HEK293 (cell line): ENCODE measurements around the gene GZF1.

ENCODE experiments used
- CTCF ChIP-seq: fragments of 450-650 bp; formaldehyde crosslinking; IDR thresholded peaks from 2 replicates; pipeline ENCODE4 v1.5.1; 2016; ENCODE audit warnings: missing biosample characterization, missing genetic modification characterization
- FEZF1 ChIP-seq: fragments of 450-650 bp; formaldehyde crosslinking; IDR thresholded peaks from 2 replicates; pipeline ENCODE4 v1.5.1; 2016; ENCODE audit warnings: missing biosample characterization, missing genetic modification characterization
- KLF8 ChIP-seq: fragments of 450-650 bp; formaldehyde crosslinking; IDR thresholded peaks from 2 replicates; pipeline ENCODE4 v1.5.1; 2016; ENCODE audit warnings: missing biosample characterization, missing genetic modification characterization
- MEIS1 ChIP-seq: sonication (generic); formaldehyde crosslinking; IDR thresholded peaks from 2 replicates; pipeline ENCODE4 v1.8.1; 2022; ENCODE audit warnings: missing genetic modification reagents, mild to moderate bottlenecking, borderline replicate concordance
- OSR2 ChIP-seq: fragments of 450-650 bp; formaldehyde crosslinking; IDR thresholded peaks from 2 replicates; pipeline ENCODE4 v1.5.1; 2016; ENCODE audit warnings: missing biosample characterization, missing genetic modification characterization
- PRDM1 ChIP-seq: fragments of 450-650 bp; formaldehyde crosslinking; IDR thresholded peaks from 2 replicates; pipeline ENCODE4; 2016; ENCODE audit warnings: missing biosample characterization, missing genetic modification characterization
- PRDM10 ChIP-seq: fragments of 450-650 bp; formaldehyde crosslinking; IDR thresholded peaks from 2 replicates; pipeline ENCODE4 v1.5.1; 2016; ENCODE audit warnings: missing biosample characterization, missing genetic modification characterization
- PRDM6 ChIP-seq: fragments of 450-650 bp; formaldehyde crosslinking; IDR thresholded peaks from 2 replicates; pipeline ENCODE4 v1.5.1; 2017; ENCODE audit warnings: missing biosample characterization, missing genetic modification characterization
- REPIN1 ChIP-seq: fragments of 450-650 bp; formaldehyde crosslinking; IDR thresholded peaks from 2 replicates; pipeline ENCODE4 v1.5.1; 2017; ENCODE audit warnings: missing biosample characterization, missing genetic modification characterization, low read depth
- REST ChIP-seq: fragments of 450-650 bp; formaldehyde crosslinking; IDR thresholded peaks from 2 replicates; pipeline ENCODE4 v1.5.1; 2016; ENCODE audit warnings: missing biosample characterization, missing genetic modification characterization
- SCRT1 ChIP-seq: fragments of 450-650 bp; formaldehyde crosslinking; IDR thresholded peaks from 2 replicates; pipeline ENCODE4 v1.5.1; 2016; ENCODE audit warnings: missing biosample characterization, missing genetic modification characterization, borderline replicate concordance
- SCRT2 ChIP-seq: fragments of 450-650 bp; formaldehyde crosslinking; IDR thresholded peaks from 2 replicates; pipeline ENCODE4 v1.5.1; 2016; ENCODE audit warnings: missing biosample characterization, missing genetic modification characterization
- SP2 ChIP-seq: fragments of 450-650 bp; formaldehyde crosslinking; IDR thresholded peaks from 2 replicates; pipeline ENCODE4 v1.5.1; 2016; ENCODE audit warnings: missing biosample characterization, missing genetic modification characterization
- ZBTB17 ChIP-seq: fragments of 450-650 bp; formaldehyde crosslinking; IDR thresholded peaks from 2 replicates; pipeline ENCODE4 v1.5.1; 2016; ENCODE audit warnings: missing biosample characterization, missing genetic modification characterization
- ZBTB48 ChIP-seq: fragments of 450-650 bp; formaldehyde crosslinking; IDR thresholded peaks from 2 replicates; pipeline ENCODE4 v1.5.1; 2016; ENCODE audit warnings: missing biosample characterization, missing genetic modification characterization
- ZEB2 ChIP-seq: fragments of 450-650 bp; formaldehyde crosslinking; IDR thresholded peaks from 2 replicates; pipeline ENCODE4 v1.5.1; 2016; ENCODE audit warnings: missing biosample characterization, missing genetic modification characterization
- ZNF146 ChIP-seq: fragments of 450-650 bp; formaldehyde crosslinking; IDR thresholded peaks from 2 replicates; pipeline ENCODE4 v1.5.1; 2016; ENCODE audit warnings: missing biosample characterization, missing genetic modification characterization
- ZNF19 ChIP-seq: fragments of 450-650 bp; formaldehyde crosslinking; IDR thresholded peaks from 2 replicates; pipeline ENCODE4; 2016; ENCODE audit warnings: missing biosample characterization, missing genetic modification characterization, low read depth
- ZNF202 ChIP-seq: fragments of 450-650 bp; formaldehyde crosslinking; IDR thresholded peaks from 2 replicates; pipeline ENCODE4 v1.5.1; 2016; ENCODE audit warnings: missing biosample characterization, missing genetic modification characterization, borderline replicate concordance
- ZNF211 ChIP-seq: fragments of 450-650 bp; formaldehyde crosslinking; IDR thresholded peaks from 2 replicates; pipeline ENCODE4 v1.5.1; 2016; ENCODE audit warnings: low read depth, missing biosample characterization, missing genetic modification characterization
- ZNF311 ChIP-seq: fragments of 450-650 bp; formaldehyde crosslinking; IDR thresholded peaks from 2 replicates; pipeline ENCODE4 v1.5.1; 2017; ENCODE audit warnings: missing biosample characterization, missing genetic modification characterization, borderline replicate concordance
- ZNF398 ChIP-seq: fragments of 450-650 bp; formaldehyde crosslinking; IDR thresholded peaks from 2 replicates; pipeline ENCODE4 v1.5.1; 2017; ENCODE audit warnings: missing biosample characterization, missing genetic modification characterization
- ZNF501 ChIP-seq: fragments of 450-650 bp; formaldehyde crosslinking; IDR thresholded peaks from 2 replicates; pipeline ENCODE4 v1.5.1; 2016; ENCODE audit warnings: missing biosample characterization, missing genetic modification characterization
- ZNF658 ChIP-seq: fragments of 450-650 bp; formaldehyde crosslinking; IDR thresholded peaks from 2 replicates; pipeline ENCODE4; 2016; ENCODE audit warnings: missing biosample characterization, missing genetic modification characterization
- ZNF76 ChIP-seq: fragments of 450-650 bp; formaldehyde crosslinking; IDR thresholded peaks from 2 replicates; pipeline ENCODE4; 2016; ENCODE audit warnings: low read depth, missing biosample characterization, missing genetic modification characterization, borderline replicate concordance
- ZSCAN30 ChIP-seq: fragments of 450-650 bp; IDR thresholded peaks from 2 replicates; pipeline ENCODE4 v1.5.1; 2018; ENCODE audit warnings: missing biosample characterization, mild to moderate bottlenecking, missing genetic modification characterization, moderate library complexity
- ZXDB ChIP-seq: fragments of 450-650 bp; formaldehyde crosslinking; IDR thresholded peaks from 2 replicates; pipeline ENCODE4 v1.5.1; 2016; ENCODE audit warnings: missing biosample characterization, missing genetic modification characterization

GZF1 gene

DNA sequence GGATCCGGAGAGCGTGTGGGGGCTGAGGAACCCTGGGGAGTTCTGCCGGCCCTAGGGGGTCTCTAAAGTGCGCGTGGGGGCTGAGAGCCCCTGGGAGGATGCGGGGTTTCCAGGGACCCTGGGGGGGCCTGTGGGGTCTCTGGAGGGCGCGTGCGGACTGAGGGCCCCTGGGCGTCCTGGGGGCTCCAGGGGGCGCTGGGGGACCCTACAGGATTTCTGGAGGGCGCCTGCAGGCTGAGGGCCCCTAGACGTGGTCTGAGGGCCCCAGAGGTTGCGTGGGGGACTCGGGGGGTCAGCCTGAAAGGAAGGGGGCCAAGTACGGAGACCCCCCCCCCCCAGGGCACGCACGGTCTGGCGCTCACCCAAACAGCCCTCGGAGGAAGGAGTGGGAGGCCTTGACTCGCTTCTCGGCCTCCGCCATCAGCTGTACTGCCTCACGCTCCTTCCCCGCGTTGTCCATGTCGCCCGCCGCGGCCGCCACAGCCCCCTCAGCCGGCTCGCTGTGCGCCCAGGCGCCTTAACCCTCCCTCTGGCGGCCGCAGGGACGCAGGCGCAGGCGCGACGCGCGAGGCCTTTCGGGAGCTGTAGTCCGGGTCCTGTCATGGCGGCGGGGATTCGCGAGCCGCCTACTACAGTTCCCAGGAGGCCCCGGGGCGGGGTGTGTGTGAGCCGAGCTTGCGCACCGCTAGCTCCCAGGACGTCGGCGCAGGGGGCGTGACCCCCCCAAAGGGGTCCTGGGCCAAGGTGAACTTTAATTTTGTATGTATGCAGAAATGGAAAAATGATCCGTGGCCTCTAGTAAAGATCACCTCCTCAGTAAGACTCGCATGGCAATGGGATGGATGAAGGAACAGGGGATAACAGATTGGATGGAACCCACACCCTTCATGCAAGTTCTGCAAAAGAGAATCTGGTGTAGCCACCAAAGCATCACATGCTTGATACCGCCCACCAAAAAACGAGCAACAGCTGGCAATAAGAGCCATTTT is 59.3 kb downstream of the GZF1 start, which contains the start of gene NAPB (continued):
- TF ChIP-seq PRDM10 = peak; percentile 87
- TF ChIP-seq SP2 (tag by site-specific recombination) = peak; percentile 33
- TF ChIP-seq ZBTB17 (tag by site-specific recombination) = peak; percentile 87
- TF ChIP-seq ZNF211 (tag by site-specific recombination) = no peak
- TF ChIP-seq ZSCAN30 = peak; percentile 52; the same call in 1 of the 2 replicates
- TF ChIP-seq ZBTB48 (tag by site-specific recombination) = peak; percentile 70
- TF ChIP-seq ZNF202 (tag by site-specific recombination) = no peak
- TF ChIP-seq REPIN1 (tag by site-specific recombination) = no peak
- no peak for TF ChIP-seq OSR2 (tag by site-specific recombination)
- TF ChIP-seq ZNF658 = no peak
- peak; percentile 77 for TF ChIP-seq ZXDB (tag by site-specific recombination)
- TF ChIP-seq CTCF (tag by site-specific recombination) = peak; percentile 90
- peak; percentile 97 for TF ChIP-seq ZNF76 (tag by site-specific recombination)
- no peak for TF ChIP-seq ZNF146 (tag by site-specific recombination)
- TF ChIP-seq PRDM6 = no peak
- TF ChIP-seq MEIS1 (CRISPR knock-in tag) = no peak
- no peak for TF ChIP-seq PRDM1
- no peak for TF ChIP-seq REST (tag by site-specific recombination)
- TF ChIP-seq ZEB2 = no peak
- peak; percentile 42; the same call in 1 of the 2 replicates for TF ChIP-seq KLF8 (tag by site-specific recombination)
- TF ChIP-seq ZNF501 = peak; percentile 78; the same call in 1 of the 2 replicates
- no peak for TF ChIP-seq ZNF19
- TF ChIP-seq ZNF311 (tag by site-specific recombination) = no peak
- no peak for TF ChIP-seq FEZF1
- TF ChIP-seq SCRT2 (tag by site-specific recombination) = no peak
- TF ChIP-seq ZNF398 (tag by site-specific recombination) = peak; percentile 65; the same call in 1 of the 2 replicates
- no peak for TF ChIP-seq SCRT1 (tag by site-specific recombination)
